Colonic mucosa (tissue), 4 donors: Measurements from ENCODE around the gene ZKSCAN4. TPM values are rescaled to one million over a fixed set of nuclear protein-coding genes. Genes with fewer than 3 reads are reported as not detected.
A peak's percentile ranks its signal among the peaks of the same experiment; 100 is the strongest.

Experiments
- DNase-seq: peaks from one replicate; pipeline ENCODE4 v3.0.0-alpha.2; 2020
- H3K27ac ChIP-seq: fragments of 200-600 bp; one replicate; pipeline ENCODE4 v1.8.0; 2021
- H3K27me3 ChIP-seq: fragments of 200-600 bp; one replicate; pipeline ENCODE4 v1.8.0; 2021
- H3K36me3 ChIP-seq: fragments of 200-600 bp; one replicate; pipeline ENCODE4 v1.8.0; 2021
- H3K4me1 ChIP-seq: fragments of 200-600 bp; one replicate; pipeline ENCODE4 v1.8.0; 2021; ENCODE audit warnings: mild to moderate bottlenecking
- H3K4me3 ChIP-seq: fragments of 200-600 bp; one replicate; pipeline ENCODE4 v1.8.0; 2021
- H3K9ac ChIP-seq, 2 donors: one replicate each; pipeline ENCODE4 v1.7.0; 2013; ENCODE audit warnings: control low read depth in 2 of 2, low read depth in 2 of 2, low read length in 2 of 2
- H3K9me3 ChIP-seq: fragments of 200-600 bp; one replicate; pipeline ENCODE4 v1.8.0; 2021
- CTCF ChIP-seq: fragments of 200-600 bp; IDR thresholded peaks from one replicate; pipeline ENCODE4 v1.8.0; 2022; ENCODE audit warnings: antibody characterized with exemption, mild to moderate bottlenecking
- intact Hi-C: fragments of 100-400 bp; cut with DNase I; formaldehyde crosslinking; loops from one replicate; pipeline ENCODE4 v1.14.1; 2022
- total RNA-seq, 2 donors: library from RNA; stranded (reverse); fragmentation: NEBNext Ultra II Directional in 1 of 2; extraction: Animal tissue kit (Norgen Biotek cat#: 25700) in 1 of 2; gene quantifications; one replicate each; pipeline ENCODE4 v1.2.1, GENCODE V29; 2021
- donor health status: healthy.
- donor health status: DM: no; HTN: no; CAD: no.
- donor health status: DM: no; HTN: no; CAD: no.

Gene ZKSCAN4
- total RNA-seq, 2 donors from 2014 or later, result 4.9 to 5.2 TPM

GRCh38 chr6:28212510-28213212, 39.4 kb downstream of the ZKSCAN4 start:
- no peaks in the 10 kb centered on the region for H3K9me3 ChIP-seq
- peak overlapping the region; percentile 19 for H3K4me3 ChIP-seq
- TF ChIP-seq CTCF, result no peak
- no peaks in the 10 kb centered on the region for H3K4me1 ChIP-seq
- intact Hi-C loops, result no loop called here
- peak; percentile 78 for DNase-seq
- peak overlapping the region in 1 of 2 donors; percentile 60 for H3K9ac ChIP-seq
- H3K36me3 ChIP-seq, result no peaks in the 10 kb centered on the region
- H3K27me3 ChIP-seq, result peaks cover 26% of the 10 kb centered on the region
- peak overlapping the region; percentile 46 for H3K27ac ChIP-seq

GRCh38 chr6:28211840-28212509, 40.1 kb downstream of the ZKSCAN4 start:
- Histone ChIP-seq H3K27me3 (peaks cover 33% of the 10 kb centered on the region), H3K4me1 (no peaks in the 10 kb centered on the region), H3K9ac (peak overlapping the region in 1 of 2 donors; percentile 60), H3K9me3 (no peaks in the 10 kb centered on the region), H3K36me3 (no peaks in the 10 kb centered on the region), H3K27ac (peak overlapping the region; percentile 46), H3K4me3 (no peak overlapping the region)
- TF ChIP-seq CTCF, result no peak
- DNase-seq, result no peak
- intact Hi-C loops, result no loop called here

GRCh38 chr6:28209753-28210535, 42.1 kb downstream of the ZKSCAN4 start:
- no peak for DNase-seq

GRCh38 chr6:28208111-28208659, 43.9 kb downstream of the ZKSCAN4 start:
- H3K9me3 ChIP-seq, result no peaks in the 10 kb centered on the region
- peak overlapping the region; percentile 24 for H3K4me3 ChIP-seq
- no peak for TF ChIP-seq CTCF
- DNase-seq, result no peak
- H3K36me3 ChIP-seq, result no peaks in the 10 kb centered on the region
- H3K27ac ChIP-seq, result no peak overlapping the region
- no peaks in the 10 kb centered on the region for H3K4me1 ChIP-seq
- intact Hi-C loops, result no loop called here
- peak overlapping the region in 1 of 2 donors; percentile 78 for H3K9ac ChIP-seq
- peaks cover 36% of the 10 kb centered on the region for H3K27me3 ChIP-seq

More at GRCh38 chr6:28209753-28210535, 42.1 kb downstream of the ZKSCAN4 start:
- Histone ChIP-seq H3K27ac (no peak overlapping the region), H3K4me1 (no peaks in the 10 kb centered on the region), H3K27me3 (peaks cover 36% of the 10 kb centered on the region), H3K9me3 (no peaks in the 10 kb centered on the region), H3K9ac (no peak overlapping the region), H3K36me3 (no peaks in the 10 kb centered on the region), H3K4me3 (no peak overlapping the region)
- intact Hi-C loops, result no loop called here
- TF ChIP-seq CTCF, result no peak

- Histone ChIP-seq H3K9ac (peak overlapping the region in 1 of 2 donors; percentile 78), H3K27ac (peak overlapping the region; percentile 25)
Observed at GRCh38 chr6:28207510-28208110, 44.5 kb downstream of the ZKSCAN4 start.

More at GRCh38 chr6:28207510-28208110, 44.5 kb downstream of the ZKSCAN4 start:
- H3K36me3 ChIP-seq, result no peaks in the 10 kb centered on the region
- peak overlapping the region; percentile 24 for H3K4me3 ChIP-seq
- H3K27me3 ChIP-seq, result peaks cover 36% of the 10 kb centered on the region
- no peaks in the 10 kb centered on the region for H3K4me1 ChIP-seq
- intact Hi-C loops, result no loop called here
- peak; percentile 53 for DNase-seq
- no peaks in the 10 kb centered on the region for H3K9me3 ChIP-seq
- TF ChIP-seq CTCF, result no peak
